A549 (cell line): ENCODE results near the gene KIF5A.

Source experiments
- CHD2 ChIP-seq: fragments of 150-350 bp; IDR thresholded peaks from 2 replicates; pipeline ENCODE4 v1.6.1; 2014; ENCODE audit warnings: low read length; ENCODE audit not compliant: partially characterized antibody
- EHMT2 ChIP-seq: fragments of 200-600 bp; sonication (generic); IDR thresholded peaks from 2 replicates; pipeline ENCODE4 v1.6.1; 2016; ENCODE audit warnings: antibody characterized with exemption, low read depth, mild to moderate bottlenecking, moderate library complexity
- EP300 ChIP-seq, 2 experiments: fragments of >200 bp; sonication (Bioruptor Twin); formaldehyde crosslinking; IDR thresholded peaks; 2 replicates in 1 of 2; 3 replicates in 1 of 2; pipeline ENCODE4 v1.6.1; 2016 to 2017
- JUN ChIP-seq, 2 experiments: fragments of >200 bp; sonication (Bioruptor Twin); formaldehyde crosslinking; IDR thresholded peaks; 2 replicates in 1 of 2; 3 replicates in 1 of 2; pipeline ENCODE4 v1.6.1; 2016 to 2017
- NR3C1 ChIP-seq: fragments of >200 bp; sonication (Bioruptor Twin); formaldehyde crosslinking; IDR thresholded peaks from 3 replicates; pipeline ENCODE4 v1.6.1; 2017
- POLR2A ChIP-seq: IDR thresholded peaks from 2 replicates; pipeline ENCODE4 v1.6.1; 2012; ENCODE audit warnings: mild to moderate bottlenecking, low read length
- POLR2AphosphoS2 ChIP-seq: conservative IDR thresholded peaks from 2 replicates; pipeline ENCODE4 v1.6.1; 2012; ENCODE audit warnings: low read length, improper control_type of control experiment, inconsistent platforms
- ZNF302 ChIP-seq: fragments of 250-450 bp; sonication (Bioruptor Pico); IDR thresholded peaks from 2 replicates; pipeline ENCODE4 v1.9.0; 2021; ENCODE audit warnings: inconsistent platforms, mild to moderate bottlenecking, moderate library complexity
- TF ChIP-seq, protein P1 (sequence below): fragments of >200 bp; sonication (Bioruptor Twin); formaldehyde crosslinking; IDR thresholded peaks from 3 replicates; pipeline ENCODE4 v1.5.1; 2016
- TF ChIP-seq, protein P2 (sequence below): fragments of 150-350 bp; IDR thresholded peaks from 2 replicates; pipeline ENCODE4 v1.6.1; 2014; ENCODE audit warnings: low read depth, mild to moderate bottlenecking, low read length
- TF ChIP-seq, protein P3 (sequence below): fragments of 200-600 bp; sonication (generic); IDR thresholded peaks from 2 replicates; pipeline ENCODE4 v1.6.1; 2016; ENCODE audit warnings: antibody characterized with exemption, mild to moderate bottlenecking, moderate library complexity

DNA sequence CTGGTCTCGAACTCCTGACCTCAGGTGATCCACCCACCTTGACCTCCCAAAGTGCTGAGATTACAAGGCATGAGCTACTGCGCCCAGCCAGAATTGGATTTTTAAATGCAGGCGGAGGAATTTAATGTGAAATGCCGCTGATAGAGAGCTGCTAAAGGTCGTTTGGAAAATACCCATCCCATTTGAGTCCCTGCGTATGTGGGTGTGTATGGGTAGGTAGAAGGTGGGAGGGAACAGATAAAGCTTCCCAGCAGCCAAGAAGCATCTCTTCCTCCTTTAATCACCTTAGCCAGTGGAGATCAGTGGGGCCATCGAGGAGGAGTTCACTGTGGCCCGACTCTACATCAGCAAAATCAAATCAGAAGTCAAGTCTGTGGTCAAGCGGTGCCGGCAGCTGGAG, 25.0 kb downstream of the KIF5A start:
- TF ChIP-seq CHD2 (no peak), ZNF302 (CRISPR knock-in tag) (no peak), POLR2A (no peak), POLR2AphosphoS2 (no peak), EP300 (IDR thresholded peaks at IDR 0.05) (no peak), EHMT2 (no peak), JUN (IDR thresholded peaks at IDR 0.05) (no peak), NR3C1 (no peak)
- TF ChIP-seq, protein P1, sequence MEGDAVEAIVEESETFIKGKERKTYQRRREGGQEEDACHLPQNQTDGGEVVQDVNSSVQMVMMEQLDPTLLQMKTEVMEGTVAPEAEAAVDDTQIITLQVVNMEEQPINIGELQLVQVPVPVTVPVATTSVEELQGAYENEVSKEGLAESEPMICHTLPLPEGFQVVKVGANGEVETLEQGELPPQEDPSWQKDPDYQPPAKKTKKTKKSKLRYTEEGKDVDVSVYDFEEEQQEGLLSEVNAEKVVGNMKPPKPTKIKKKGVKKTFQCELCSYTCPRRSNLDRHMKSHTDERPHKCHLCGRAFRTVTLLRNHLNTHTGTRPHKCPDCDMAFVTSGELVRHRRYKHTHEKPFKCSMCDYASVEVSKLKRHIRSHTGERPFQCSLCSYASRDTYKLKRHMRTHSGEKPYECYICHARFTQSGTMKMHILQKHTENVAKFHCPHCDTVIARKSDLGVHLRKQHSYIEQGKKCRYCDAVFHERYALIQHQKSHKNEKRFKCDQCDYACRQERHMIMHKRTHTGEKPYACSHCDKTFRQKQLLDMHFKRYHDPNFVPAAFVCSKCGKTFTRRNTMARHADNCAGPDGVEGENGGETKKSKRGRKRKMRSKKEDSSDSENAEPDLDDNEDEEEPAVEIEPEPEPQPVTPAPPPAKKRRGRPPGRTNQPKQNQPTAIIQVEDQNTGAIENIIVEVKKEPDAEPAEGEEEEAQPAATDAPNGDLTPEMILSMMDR = no peak
- TF ChIP-seq, protein P2, sequence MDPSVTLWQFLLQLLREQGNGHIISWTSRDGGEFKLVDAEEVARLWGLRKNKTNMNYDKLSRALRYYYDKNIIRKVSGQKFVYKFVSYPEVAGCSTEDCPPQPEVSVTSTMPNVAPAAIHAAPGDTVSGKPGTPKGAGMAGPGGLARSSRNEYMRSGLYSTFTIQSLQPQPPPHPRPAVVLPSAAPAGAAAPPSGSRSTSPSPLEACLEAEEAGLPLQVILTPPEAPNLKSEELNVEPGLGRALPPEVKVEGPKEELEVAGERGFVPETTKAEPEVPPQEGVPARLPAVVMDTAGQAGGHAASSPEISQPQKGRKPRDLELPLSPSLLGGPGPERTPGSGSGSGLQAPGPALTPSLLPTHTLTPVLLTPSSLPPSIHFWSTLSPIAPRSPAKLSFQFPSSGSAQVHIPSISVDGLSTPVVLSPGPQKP = no peak
- TF ChIP-seq, protein P3, sequence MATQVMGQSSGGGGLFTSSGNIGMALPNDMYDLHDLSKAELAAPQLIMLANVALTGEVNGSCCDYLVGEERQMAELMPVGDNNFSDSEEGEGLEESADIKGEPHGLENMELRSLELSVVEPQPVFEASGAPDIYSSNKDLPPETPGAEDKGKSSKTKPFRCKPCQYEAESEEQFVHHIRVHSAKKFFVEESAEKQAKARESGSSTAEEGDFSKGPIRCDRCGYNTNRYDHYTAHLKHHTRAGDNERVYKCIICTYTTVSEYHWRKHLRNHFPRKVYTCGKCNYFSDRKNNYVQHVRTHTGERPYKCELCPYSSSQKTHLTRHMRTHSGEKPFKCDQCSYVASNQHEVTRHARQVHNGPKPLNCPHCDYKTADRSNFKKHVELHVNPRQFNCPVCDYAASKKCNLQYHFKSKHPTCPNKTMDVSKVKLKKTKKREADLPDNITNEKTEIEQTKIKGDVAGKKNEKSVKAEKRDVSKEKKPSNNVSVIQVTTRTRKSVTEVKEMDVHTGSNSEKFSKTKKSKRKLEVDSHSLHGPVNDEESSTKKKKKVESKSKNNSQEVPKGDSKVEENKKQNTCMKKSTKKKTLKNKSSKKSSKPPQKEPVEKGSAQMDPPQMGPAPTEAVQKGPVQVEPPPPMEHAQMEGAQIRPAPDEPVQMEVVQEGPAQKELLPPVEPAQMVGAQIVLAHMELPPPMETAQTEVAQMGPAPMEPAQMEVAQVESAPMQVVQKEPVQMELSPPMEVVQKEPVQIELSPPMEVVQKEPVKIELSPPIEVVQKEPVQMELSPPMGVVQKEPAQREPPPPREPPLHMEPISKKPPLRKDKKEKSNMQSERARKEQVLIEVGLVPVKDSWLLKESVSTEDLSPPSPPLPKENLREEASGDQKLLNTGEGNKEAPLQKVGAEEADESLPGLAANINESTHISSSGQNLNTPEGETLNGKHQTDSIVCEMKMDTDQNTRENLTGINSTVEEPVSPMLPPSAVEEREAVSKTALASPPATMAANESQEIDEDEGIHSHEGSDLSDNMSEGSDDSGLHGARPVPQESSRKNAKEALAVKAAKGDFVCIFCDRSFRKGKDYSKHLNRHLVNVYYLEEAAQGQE = no peak
